Neutrophil (primary cell): ENCODE results near the gene SH3RF3.

ENCODE experiments used
- H3K27ac ChIP-seq: fragments of 200-600 bp; sonication (generic); 2 replicates; pipeline ENCODE4 v1.5.1; 2016; ENCODE audit warnings: mild to moderate bottlenecking, moderate library complexity
- H3K27me3 ChIP-seq: fragments of 200-600 bp; sonication (generic); 2 replicates; pipeline ENCODE4 v1.6.0; 2016; ENCODE audit warnings: mild to moderate bottlenecking
- H3K36me3 ChIP-seq: fragments of 200-600 bp; sonication (generic); 2 replicates; pipeline ENCODE4 v1.5.1; 2017
- H3K4me1 ChIP-seq, 2 experiments: fragments of 200-600 bp in 1 of 2; sonication (generic) in 1 of 2; 1 replicate in 1 of 2; 2 replicates in 1 of 2; pipeline versions ENCODE4 v1.5.1 to v1.6.1; 2013 to 2016; ENCODE audit warnings: low read depth in 1 of 2, low read length in 1 of 2, mild to moderate bottlenecking in 1 of 2, moderate library complexity in 1 of 2; ENCODE audit not compliant: control insufficient read depth in 1 of 2, insufficient read depth in 1 of 2
- H3K4me3 ChIP-seq, 2 experiments: fragments of 200-600 bp in 1 of 2; sonication (generic) in 1 of 2; 1 replicate in 1 of 2; 2 replicates in 1 of 2; pipeline ENCODE4 v1.5.1; 2013 to 2016; ENCODE audit warnings: low read depth in 1 of 2, low read length in 1 of 2, mild to moderate bottlenecking in 1 of 2, moderate library complexity in 1 of 2
- H3K9me3 ChIP-seq: fragments of 200-600 bp; sonication (generic); 2 replicates; pipeline ENCODE4 v1.5.1; 2016
- CTCF ChIP-seq: fragments of 200-600 bp; sonication (generic); IDR thresholded peaks from 2 replicates; pipeline ENCODE4 v1.5.1; 2016; ENCODE audit warnings: antibody characterized with exemption

SH3RF3 gene

GRCh38 chr2:109405873-109406272 lies 276.9 kb downstream of the SH3RF3 start:
- H3K27me3 ChIP-seq, result peaks cover 8% of the 10 kb centered on the region

GRCh38 chr2:109406301-109406700 lies 277.3 kb downstream of the SH3RF3 start:
- Histone ChIP-seq H3K27me3 (peaks cover 8% of the 10 kb centered on the region), H3K4me1 (no peaks in the 10 kb centered on the region)

More at GRCh38 chr2:109405873-109406272, 276.9 kb downstream of the SH3RF3 start:
- no peaks in the 10 kb centered on the region for H3K4me1 ChIP-seq
- no peaks in the 10 kb centered on the region for H3K36me3 ChIP-seq
- H3K9me3 ChIP-seq, result no peaks in the 10 kb centered on the region
- no peak for TF ChIP-seq CTCF
- no peak overlapping the region for H3K4me3 ChIP-seq
- H3K27ac ChIP-seq, result no peak overlapping the region

GRCh38 chr2:109407276-109408042 lies 278.5 kb downstream of the SH3RF3 start:
- H3K27ac ChIP-seq, result no peak overlapping the region
- no peak overlapping the region for H3K4me3 ChIP-seq
- peaks cover 8% of the 10 kb centered on the region for H3K27me3 ChIP-seq
- TF ChIP-seq CTCF, result no peak
- no peaks in the 10 kb centered on the region for H3K9me3 ChIP-seq
- no peaks in the 10 kb centered on the region for H3K4me1 ChIP-seq
- no peaks in the 10 kb centered on the region for H3K36me3 ChIP-seq

More at GRCh38 chr2:109406301-109406700, 277.3 kb downstream of the SH3RF3 start:
- Histone ChIP-seq H3K9me3 (no peaks in the 10 kb centered on the region), H3K27ac (no peak overlapping the region), H3K4me3 (no peak overlapping the region), H3K36me3 (no peaks in the 10 kb centered on the region)
- no peak for TF ChIP-seq CTCF

- Histone ChIP-seq H3K27ac (no peak overlapping the region), H3K4me3 (no peak overlapping the region), H3K9me3 (no peaks in the 10 kb centered on the region), H3K36me3 (no peaks in the 10 kb centered on the region), H3K4me1 (no peaks in the 10 kb centered on the region), H3K27me3 (peaks cover 4% of the 10 kb centered on the region)
- no peak for TF ChIP-seq CTCF
Measured at GRCh38 chr2:109408043-109408335, 279.0 kb downstream of the SH3RF3 start.

GRCh38 chr2:109409321-109410038 lies 280.5 kb downstream of the SH3RF3 start:
- no peak for TF ChIP-seq CTCF
- Histone ChIP-seq H3K9me3 (no peaks in the 10 kb centered on the region), H3K36me3 (no peaks in the 10 kb centered on the region), H3K27me3 (no peaks in the 10 kb centered on the region), H3K4me3 (no peak overlapping the region), H3K4me1 (no peaks in the 10 kb centered on the region), H3K27ac (no peak overlapping the region)
